ENCODE data around the gene MED13L. TPM values are rescaled to one million over a fixed set of nuclear protein-coding genes. Genes with fewer than 3 reads are reported as not detected.

The MED13L gene
- polyA plus RNA-seq, 1 of the 3 experiments (the other 2 are of a cell fraction), result 17.1 TPM

DNA sequence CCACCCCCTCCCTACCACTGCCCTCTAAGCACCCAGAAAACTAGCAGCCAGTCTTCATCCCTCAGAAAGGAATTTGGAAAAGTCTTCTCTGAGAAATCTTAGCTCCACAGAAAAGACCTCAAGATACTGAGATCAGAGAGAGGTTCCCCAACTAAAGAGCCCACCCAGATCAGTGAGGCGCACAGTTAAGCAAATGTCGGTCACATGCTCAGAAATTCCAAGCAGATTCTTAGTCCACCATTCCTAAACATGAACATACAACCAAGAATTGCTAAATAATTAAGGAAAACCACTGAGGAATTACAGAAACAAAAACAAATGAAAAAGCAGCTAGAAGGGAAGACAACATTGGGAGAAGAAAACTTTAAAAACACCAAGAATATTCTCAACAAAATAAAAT, 32.3 kb downstream of the MED13L start:
- Histone ChIP-seq H3F3A (replicated peaks; ENCODE audit: insufficient read depth) (peaks cover 20% of the 10 kb centered on the region), H3K27ac (ENCODE audit: low read depth in 2 of 2, low read length in 1 of 2) (no peak overlapping the region), H3K9ac (no peak overlapping the region), H3K9me2 (no peaks in the 10 kb centered on the region), H4K20me1 (ENCODE audit: insufficient read depth) (peaks cover 95% of the 10 kb centered on the region), H3K36me3 (replicated peaks in 1 of 2; ENCODE audit: control insufficient read depth in 1 of 2, insufficient read depth in 2 of 2, low read length in 1 of 2) (peaks cover 0 to 18% of the 10 kb centered on the region in 2 experiments), H2AFZ (ENCODE audit: low read depth) (no peak overlapping the region), H3K4me3 (ENCODE audit: low read depth in 2 of 2, low read length in 1 of 2) (no peak overlapping the region), H3K4me1 (ENCODE audit: control insufficient read depth in 1 of 2, insufficient read depth in 2 of 2, low read depth in 1 of 2, low read length in 1 of 2) (peaks cover 5 to 33% of the 10 kb centered on the region in 2 experiments; a peak in 3 of 4 replicates), H3K27me3 (ENCODE audit: insufficient read depth) (no peaks in the 10 kb centered on the region), H3K4me2 (no peak overlapping the region), H3K79me2 (ENCODE audit: insufficient read depth) (peaks cover 99% of the 10 kb centered on the region), H3K9me3 (no peaks in the 10 kb centered on the region; the same call in 1 of the 2 replicates)
- no peak for TF ChIP-seq GATA2 (CRISPR knock-in tag; IDR thresholded peaks at IDR 0.05)
- no peak for TF ChIP-seq RCOR1 (IDR thresholded peaks at IDR 0.05; ENCODE audit: low read length)
- no peak for TF ChIP-seq GABPA (IDR thresholded peaks at IDR 0.05; ENCODE audit: low read depth)
- no peak for TF ChIP-seq MXI1 (IDR thresholded peaks at IDR 0.05; ENCODE audit: low read depth, low read length)
- no peak for TF ChIP-seq FOXM1 (IDR thresholded peaks at IDR 0.05; ENCODE audit: low read depth)
- no peak for TF ChIP-seq YY1 (IDR thresholded peaks at IDR 0.05; ENCODE audit: low read depth)
- TF ChIP-seq MEF2A (IDR thresholded peaks at IDR 0.05; ENCODE audit: borderline replicate concordance, low read depth), result no peak
- no peak for TF ChIP-seq JUND (IDR thresholded peaks at IDR 0.05)
- TF ChIP-seq NRF1 (IDR thresholded peaks at IDR 0.05; ENCODE audit: low read depth, low read length), result no peak
- no peak for TF ChIP-seq RXRA (IDR thresholded peaks at IDR 0.05; ENCODE audit: borderline replicate concordance, low read depth)
- TF ChIP-seq SMC3 (IDR thresholded peaks at IDR 0.05; ENCODE audit: low read depth, low read length), result no peak
- TF ChIP-seq EP300 (IDR thresholded peaks at IDR 0.05; ENCODE audit: borderline replicate concordance in 1 of 2, low read depth in 1 of 2, low read length in 1 of 2), result no peak
- TF ChIP-seq, protein P1, sequence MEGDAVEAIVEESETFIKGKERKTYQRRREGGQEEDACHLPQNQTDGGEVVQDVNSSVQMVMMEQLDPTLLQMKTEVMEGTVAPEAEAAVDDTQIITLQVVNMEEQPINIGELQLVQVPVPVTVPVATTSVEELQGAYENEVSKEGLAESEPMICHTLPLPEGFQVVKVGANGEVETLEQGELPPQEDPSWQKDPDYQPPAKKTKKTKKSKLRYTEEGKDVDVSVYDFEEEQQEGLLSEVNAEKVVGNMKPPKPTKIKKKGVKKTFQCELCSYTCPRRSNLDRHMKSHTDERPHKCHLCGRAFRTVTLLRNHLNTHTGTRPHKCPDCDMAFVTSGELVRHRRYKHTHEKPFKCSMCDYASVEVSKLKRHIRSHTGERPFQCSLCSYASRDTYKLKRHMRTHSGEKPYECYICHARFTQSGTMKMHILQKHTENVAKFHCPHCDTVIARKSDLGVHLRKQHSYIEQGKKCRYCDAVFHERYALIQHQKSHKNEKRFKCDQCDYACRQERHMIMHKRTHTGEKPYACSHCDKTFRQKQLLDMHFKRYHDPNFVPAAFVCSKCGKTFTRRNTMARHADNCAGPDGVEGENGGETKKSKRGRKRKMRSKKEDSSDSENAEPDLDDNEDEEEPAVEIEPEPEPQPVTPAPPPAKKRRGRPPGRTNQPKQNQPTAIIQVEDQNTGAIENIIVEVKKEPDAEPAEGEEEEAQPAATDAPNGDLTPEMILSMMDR (IDR thresholded peaks at IDR 0.05), result no peak
- no peak for TF ChIP-seq CHD2 (IDR thresholded peaks at IDR 0.05; ENCODE audit: low read length, partially characterized antibody)
- no peak for TF ChIP-seq RFX5 (IDR thresholded peaks at IDR 0.05; ENCODE audit: low read length)
- ChIA-PET CTCF (interaction anchor here (0.6 to 4.3 kb wide), 3 partner anchors 9 to 248 kb away, joined by 3 to 29 read pairs (median 4); no protein-coding TSS in a partner anchor), POLR2A (no interaction called here)
- DNase-seq, result no peak
- 100% methylated on average over 2 of the region's 2 CpGs for WGBS (ENCODE audit: low lambda C conversion rate)

DNA sequence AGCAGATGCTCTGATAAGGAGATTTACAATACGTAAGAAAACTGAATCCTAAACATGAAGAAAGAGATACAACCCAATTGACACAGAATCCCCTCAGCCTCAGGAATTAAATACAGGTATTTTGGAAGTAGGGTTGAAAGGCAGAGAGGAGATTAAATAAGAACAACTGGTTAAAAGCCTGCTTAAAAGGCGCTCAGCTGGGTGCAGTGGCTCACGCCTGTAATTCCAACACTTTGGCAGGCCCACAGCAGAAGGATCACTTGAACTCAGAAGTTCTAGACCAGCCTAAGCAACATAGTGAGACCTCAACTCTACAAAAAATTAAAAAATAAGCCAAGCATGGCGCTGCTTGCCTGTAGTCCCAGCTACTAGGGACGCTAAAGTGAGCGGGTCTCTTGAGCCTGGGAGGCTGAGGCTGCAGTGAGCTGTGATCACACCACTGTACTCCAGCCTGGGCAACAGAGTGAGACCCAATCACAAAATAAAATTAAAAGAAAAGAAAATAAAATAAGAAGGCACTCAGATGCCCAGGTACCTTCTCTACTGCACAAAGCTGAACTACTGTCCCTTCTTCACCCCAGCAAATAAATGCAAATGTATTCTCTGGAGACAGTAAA, 32.9 kb downstream of the MED13L start:
- no peak for TF ChIP-seq SMC3 (IDR thresholded peaks at IDR 0.05; ENCODE audit: low read depth, low read length)
- no peak for TF ChIP-seq SIN3A (IDR thresholded peaks at IDR 0.05; ENCODE audit: borderline replicate concordance, low read depth, low read length)
- no peak for TF ChIP-seq FOSL2 (IDR thresholded peaks at IDR 0.05; ENCODE audit: borderline replicate concordance, low read depth)
- TF ChIP-seq, protein P2, sequence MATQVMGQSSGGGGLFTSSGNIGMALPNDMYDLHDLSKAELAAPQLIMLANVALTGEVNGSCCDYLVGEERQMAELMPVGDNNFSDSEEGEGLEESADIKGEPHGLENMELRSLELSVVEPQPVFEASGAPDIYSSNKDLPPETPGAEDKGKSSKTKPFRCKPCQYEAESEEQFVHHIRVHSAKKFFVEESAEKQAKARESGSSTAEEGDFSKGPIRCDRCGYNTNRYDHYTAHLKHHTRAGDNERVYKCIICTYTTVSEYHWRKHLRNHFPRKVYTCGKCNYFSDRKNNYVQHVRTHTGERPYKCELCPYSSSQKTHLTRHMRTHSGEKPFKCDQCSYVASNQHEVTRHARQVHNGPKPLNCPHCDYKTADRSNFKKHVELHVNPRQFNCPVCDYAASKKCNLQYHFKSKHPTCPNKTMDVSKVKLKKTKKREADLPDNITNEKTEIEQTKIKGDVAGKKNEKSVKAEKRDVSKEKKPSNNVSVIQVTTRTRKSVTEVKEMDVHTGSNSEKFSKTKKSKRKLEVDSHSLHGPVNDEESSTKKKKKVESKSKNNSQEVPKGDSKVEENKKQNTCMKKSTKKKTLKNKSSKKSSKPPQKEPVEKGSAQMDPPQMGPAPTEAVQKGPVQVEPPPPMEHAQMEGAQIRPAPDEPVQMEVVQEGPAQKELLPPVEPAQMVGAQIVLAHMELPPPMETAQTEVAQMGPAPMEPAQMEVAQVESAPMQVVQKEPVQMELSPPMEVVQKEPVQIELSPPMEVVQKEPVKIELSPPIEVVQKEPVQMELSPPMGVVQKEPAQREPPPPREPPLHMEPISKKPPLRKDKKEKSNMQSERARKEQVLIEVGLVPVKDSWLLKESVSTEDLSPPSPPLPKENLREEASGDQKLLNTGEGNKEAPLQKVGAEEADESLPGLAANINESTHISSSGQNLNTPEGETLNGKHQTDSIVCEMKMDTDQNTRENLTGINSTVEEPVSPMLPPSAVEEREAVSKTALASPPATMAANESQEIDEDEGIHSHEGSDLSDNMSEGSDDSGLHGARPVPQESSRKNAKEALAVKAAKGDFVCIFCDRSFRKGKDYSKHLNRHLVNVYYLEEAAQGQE (IDR thresholded peaks at IDR 0.05; ENCODE audit: low read depth, low read length), result no peak
- DNase-seq, result no peak
- Histone ChIP-seq H3K4me1 (ENCODE audit: control insufficient read depth in 1 of 2, insufficient read depth in 2 of 2, low read depth in 1 of 2, low read length in 1 of 2) (peaks cover 5 to 33% of the 10 kb centered on the region in 2 experiments; a peak in 3 of 4 replicates), H3K9me2 (no peaks in the 10 kb centered on the region), H3K9ac (no peak overlapping the region), H3F3A (replicated peaks; ENCODE audit: insufficient read depth) (peaks cover 14% of the 10 kb centered on the region), H3K27ac (ENCODE audit: low read depth in 2 of 2, low read length in 1 of 2) (no peak overlapping the region), H4K20me1 (ENCODE audit: insufficient read depth) (peaks cover 98% of the 10 kb centered on the region), H3K4me2 (no peak overlapping the region), H3K79me2 (ENCODE audit: insufficient read depth) (peaks cover 99% of the 10 kb centered on the region), H2AFZ (ENCODE audit: low read depth) (no peak overlapping the region), H3K27me3 (ENCODE audit: insufficient read depth) (no peaks in the 10 kb centered on the region), H3K9me3 (no peaks in the 10 kb centered on the region), H3K36me3 (replicated peaks in 1 of 2; ENCODE audit: control insufficient read depth in 1 of 2, insufficient read depth in 2 of 2, low read length in 1 of 2) (peaks cover 0 to 13% of the 10 kb centered on the region in 2 experiments), H3K4me3 (ENCODE audit: low read depth in 2 of 2, low read length in 1 of 2) (no peak overlapping the region)
- POLR2A ChIA-PET, result no interaction called here
- CTCF ChIA-PET, result interaction anchor here (4.3 kb wide), 1 partner anchor 8 kb away, joined by 29 read pairs; no protein-coding TSS in a partner anchor
- 94% methylated on average over 6 of the region's 6 CpGs for WGBS (ENCODE audit: low lambda C conversion rate)

All from SK-N-SH (cell line).